Measurements from ENCODE around the gene CIT.
"Not testable (repeated sequence)": the region's sequence is repeated elsewhere in the genome, so short reads cannot be mapped to it uniquely, and the experiment has no call there.

The CIT gene

DNA sequence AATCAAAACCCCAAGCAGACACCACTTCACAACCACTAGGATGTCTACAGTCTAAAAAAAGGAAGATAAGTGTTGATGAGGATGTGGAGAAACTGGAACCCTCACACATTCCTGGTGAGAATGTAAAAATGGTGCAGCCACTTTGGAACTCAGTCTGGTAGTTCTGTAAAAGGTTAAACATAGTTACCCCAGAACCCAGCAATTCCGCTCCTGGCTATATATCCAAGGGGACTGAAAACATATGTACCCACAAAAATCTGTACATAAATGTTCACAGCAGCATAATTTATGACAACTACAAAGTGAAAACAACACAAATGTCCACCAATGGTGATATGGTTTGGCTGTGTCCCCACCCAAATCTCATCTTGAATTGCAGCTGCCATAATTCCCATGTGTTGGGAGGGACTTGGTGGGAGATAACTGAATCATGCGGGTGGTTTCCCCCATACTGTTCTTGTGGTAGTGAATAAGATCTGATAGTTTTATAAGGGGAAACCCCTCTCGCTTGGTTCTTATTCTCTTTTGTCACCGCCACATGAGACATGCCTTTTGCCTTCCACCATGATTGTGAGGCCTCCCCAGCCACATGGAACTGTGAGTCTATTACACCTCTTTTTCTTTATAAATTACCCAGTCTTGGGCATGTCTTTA lies 162.4 kb downstream of the CIT start:
- TF ChIP-seq SUZ12 (IDR thresholded peaks at IDR 0.05; ENCODE audit: extremely low read depth, insufficient read depth, insufficient read length), result no peak
- TF ChIP-seq YY1 (IDR thresholded peaks at IDR 0.05; ENCODE audit: insufficient read depth, insufficient read length), result no peak
- no peak overlapping the region for H3K9ac ChIP-seq (ENCODE audit: insufficient read length, low read depth)
- H3K4me1 ChIP-seq (ENCODE audit: insufficient read depth, insufficient read length), result no peaks in the 10 kb centered on the region
- H3K4me3 ChIP-seq (ENCODE audit: insufficient read length, low read depth), result no peak overlapping the region
- peaks cover 64% of the 10 kb centered on the region for H3K36me3 ChIP-seq (ENCODE audit: insufficient read depth, insufficient read length, low read length)
- no peaks in the 10 kb centered on the region for H3K27me3 ChIP-seq (ENCODE audit: insufficient read depth, insufficient read length)
- 0 out of 2 replicates have a peak, but pooled peaks cover 7% of the 10 kb centered on the region for H3K9me3 ChIP-seq (ENCODE audit: insufficient read depth, low read length)
- no peak for DNase-seq (ENCODE audit: low read depth, low spot score)

DNA sequence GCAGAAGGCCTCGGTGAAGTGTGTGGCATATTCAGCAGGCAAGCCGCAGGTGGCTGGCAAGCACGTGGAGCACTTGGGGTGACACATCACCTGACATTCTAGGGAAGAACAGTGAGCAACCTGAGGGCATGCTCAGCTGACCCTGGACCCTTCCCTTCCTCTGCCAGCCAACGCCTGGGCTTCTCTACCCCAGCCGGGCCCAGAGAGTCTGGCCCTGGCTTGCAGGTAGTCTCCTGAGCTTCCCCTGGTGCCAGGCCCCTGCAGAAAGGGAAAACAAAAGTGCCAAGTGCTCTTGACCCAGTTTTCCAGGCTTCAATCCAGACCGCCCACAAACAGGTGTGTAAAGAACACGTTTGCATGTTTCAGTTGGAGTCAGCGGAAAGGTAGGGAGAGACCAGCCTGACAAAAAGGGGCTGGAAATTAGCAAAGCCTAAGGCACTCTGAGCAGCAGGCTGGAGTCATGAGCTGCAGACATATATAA lies 163.5 kb downstream of the CIT start:
- 0 out of 2 replicates have a peak, but pooled peaks cover 7% of the 10 kb centered on the region for H3K9me3 ChIP-seq (ENCODE audit: insufficient read depth, low read length)
- H3K9ac ChIP-seq (ENCODE audit: insufficient read length, low read depth), result no peak overlapping the region
- no peak overlapping the region for H3K4me3 ChIP-seq (ENCODE audit: insufficient read length, low read depth)
- no peaks in the 10 kb centered on the region for H3K27me3 ChIP-seq (ENCODE audit: insufficient read depth, insufficient read length)
- TF ChIP-seq SUZ12 (IDR thresholded peaks at IDR 0.05; ENCODE audit: extremely low read depth, insufficient read depth, insufficient read length), result no peak
- no peak for TF ChIP-seq ZNF274 (IDR thresholded peaks at IDR 0.05; ENCODE audit: low read depth, low read length)
- no peak for TF ChIP-seq YY1 (IDR thresholded peaks at IDR 0.05; ENCODE audit: insufficient read depth, insufficient read length)
- no peaks in the 10 kb centered on the region for H3K4me1 ChIP-seq (ENCODE audit: insufficient read depth, insufficient read length)
- DNase-seq (ENCODE audit: low read depth, low spot score), result no peak
- peaks cover 66% of the 10 kb centered on the region for H3K36me3 ChIP-seq (ENCODE audit: insufficient read depth, insufficient read length, low read length)

DNA sequence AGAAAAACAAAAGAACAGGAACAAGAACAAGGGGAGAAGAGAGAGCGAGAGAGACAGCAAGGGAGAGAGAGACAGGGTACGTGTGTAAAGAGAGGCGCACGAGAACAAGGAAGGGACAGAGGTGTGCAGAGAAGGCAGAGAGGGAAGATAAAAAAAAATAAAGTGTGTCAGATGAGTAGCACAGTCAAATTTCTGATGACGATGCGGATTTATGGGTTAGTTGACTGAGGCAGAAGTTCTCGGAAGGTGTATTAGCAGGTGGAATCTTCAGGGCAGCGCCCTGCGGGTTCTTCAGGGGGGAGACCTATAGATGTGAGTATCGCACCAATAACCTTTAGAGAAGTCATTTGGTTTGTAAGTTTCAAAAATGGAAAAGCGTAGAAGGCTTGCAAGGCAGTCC lies 164.4 kb downstream of the CIT start:
- H3K4me3 ChIP-seq (ENCODE audit: insufficient read length, low read depth), result no peak overlapping the region
- H3K4me1 ChIP-seq (ENCODE audit: insufficient read depth, insufficient read length), result no peaks in the 10 kb centered on the region
- no peaks in the 10 kb centered on the region for H3K27me3 ChIP-seq (ENCODE audit: insufficient read depth, insufficient read length)
- TF ChIP-seq ZNF274 (IDR thresholded peaks at IDR 0.05; ENCODE audit: low read depth, low read length), result no peak
- no peak for TF ChIP-seq SUZ12 (IDR thresholded peaks at IDR 0.05; ENCODE audit: extremely low read depth, insufficient read depth, insufficient read length)
- TF ChIP-seq YY1 (IDR thresholded peaks at IDR 0.05; ENCODE audit: insufficient read depth, insufficient read length), result no peak
- 0 out of 2 replicates have a peak, but pooled peaks cover 7% of the 10 kb centered on the region for H3K9me3 ChIP-seq (ENCODE audit: insufficient read depth, low read length)
- H3K36me3 ChIP-seq (ENCODE audit: insufficient read depth, insufficient read length, low read length), result peaks cover 64% of the 10 kb centered on the region
- no peak overlapping the region for H3K9ac ChIP-seq (ENCODE audit: insufficient read length, low read depth)
- DNase-seq (ENCODE audit: low read depth, low spot score), result no peak

DNA sequence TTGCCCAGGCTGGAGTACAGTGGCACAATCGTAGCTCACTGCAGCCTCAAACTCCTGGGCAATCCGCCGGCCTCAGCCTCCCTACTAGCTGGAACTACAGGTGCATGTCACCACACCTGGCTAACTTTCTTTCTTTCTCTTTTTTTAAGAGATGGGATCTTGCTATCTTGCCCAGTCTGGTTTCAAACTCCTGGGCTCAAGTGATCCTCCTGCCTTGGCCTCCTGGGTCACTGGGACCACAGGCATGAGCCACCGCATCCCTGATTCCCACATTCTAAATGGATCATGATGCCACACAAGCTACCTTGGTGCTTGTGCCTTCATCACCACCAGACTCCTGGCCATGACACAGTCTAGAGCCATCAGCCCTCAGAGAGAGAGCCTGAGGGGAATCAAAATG lies 165.4 kb downstream of the CIT start:
- no peak for DNase-seq (ENCODE audit: low read depth, low spot score)
- H3K36me3 ChIP-seq (ENCODE audit: insufficient read depth, insufficient read length, low read length), result peaks cover 69% of the 10 kb centered on the region
- no peaks in the 10 kb centered on the region for H3K4me1 ChIP-seq (ENCODE audit: insufficient read depth, insufficient read length)
- 0 out of 2 replicates have a peak, but pooled peaks cover 7% of the 10 kb centered on the region for H3K9me3 ChIP-seq (ENCODE audit: insufficient read depth, low read length)
- no peaks in the 10 kb centered on the region for H3K27me3 ChIP-seq (ENCODE audit: insufficient read depth, insufficient read length)
- TF ChIP-seq SUZ12 (IDR thresholded peaks at IDR 0.05; ENCODE audit: extremely low read depth, insufficient read depth, insufficient read length) (no peak), ZNF274 (IDR thresholded peaks at IDR 0.05; ENCODE audit: low read depth, low read length) (no peak), YY1 (IDR thresholded peaks at IDR 0.05; ENCODE audit: insufficient read depth, insufficient read length) (no peak)
- no peak overlapping the region for H3K9ac ChIP-seq (ENCODE audit: insufficient read length, low read depth)
- H3K4me3 ChIP-seq (ENCODE audit: insufficient read length, low read depth), result no peak overlapping the region

DNA sequence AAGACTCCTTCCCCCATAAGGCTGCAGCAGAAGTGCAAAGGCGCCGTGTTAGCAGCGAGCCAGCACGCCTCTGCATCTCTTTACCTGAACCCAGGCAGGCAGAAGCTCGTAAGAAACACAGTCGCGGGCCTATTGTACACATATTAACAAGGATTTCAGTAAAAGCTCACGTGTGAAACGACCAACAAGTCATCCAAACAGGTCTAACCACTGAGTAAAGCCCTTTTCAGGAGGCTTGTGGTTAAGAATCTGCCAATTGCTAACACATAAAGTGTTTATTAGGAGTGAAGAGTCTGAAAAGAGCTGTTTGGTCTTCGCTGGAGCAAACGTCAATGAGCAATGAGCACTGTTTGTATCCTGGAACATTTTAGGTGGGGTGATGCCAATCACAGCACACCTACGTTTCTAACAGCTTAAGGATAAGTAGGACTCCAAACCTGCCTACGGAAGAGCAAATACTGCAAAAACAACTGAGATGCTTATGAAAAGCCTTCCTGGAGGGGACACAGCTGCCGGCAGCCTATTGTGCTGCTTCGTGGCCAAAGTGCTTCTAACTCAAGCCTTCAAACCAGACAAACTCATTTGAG lies 166.1 kb downstream of the CIT start:
- DNase-seq (ENCODE audit: low read depth, low spot score), result no peak
- 0 out of 2 replicates have a peak, but pooled peaks cover 7% of the 10 kb centered on the region for H3K9me3 ChIP-seq (ENCODE audit: insufficient read depth, low read length)
- no peaks in the 10 kb centered on the region for H3K4me1 ChIP-seq (ENCODE audit: insufficient read depth, insufficient read length)
- no peaks in the 10 kb centered on the region for H3K27me3 ChIP-seq (ENCODE audit: insufficient read depth, insufficient read length)
- TF ChIP-seq ZNF274 (IDR thresholded peaks at IDR 0.05; ENCODE audit: low read depth, low read length), result no peak
- TF ChIP-seq SUZ12 (IDR thresholded peaks at IDR 0.05; ENCODE audit: extremely low read depth, insufficient read depth, insufficient read length), result no peak
- no peak for TF ChIP-seq YY1 (IDR thresholded peaks at IDR 0.05; ENCODE audit: insufficient read depth, insufficient read length)
- H3K9ac ChIP-seq (ENCODE audit: insufficient read length, low read depth), result no peak overlapping the region
- peaks cover 70% of the 10 kb centered on the region for H3K36me3 ChIP-seq (ENCODE audit: insufficient read depth, insufficient read length, low read length)
- H3K4me3 ChIP-seq (ENCODE audit: insufficient read length, low read depth), result no peak overlapping the region

DNA sequence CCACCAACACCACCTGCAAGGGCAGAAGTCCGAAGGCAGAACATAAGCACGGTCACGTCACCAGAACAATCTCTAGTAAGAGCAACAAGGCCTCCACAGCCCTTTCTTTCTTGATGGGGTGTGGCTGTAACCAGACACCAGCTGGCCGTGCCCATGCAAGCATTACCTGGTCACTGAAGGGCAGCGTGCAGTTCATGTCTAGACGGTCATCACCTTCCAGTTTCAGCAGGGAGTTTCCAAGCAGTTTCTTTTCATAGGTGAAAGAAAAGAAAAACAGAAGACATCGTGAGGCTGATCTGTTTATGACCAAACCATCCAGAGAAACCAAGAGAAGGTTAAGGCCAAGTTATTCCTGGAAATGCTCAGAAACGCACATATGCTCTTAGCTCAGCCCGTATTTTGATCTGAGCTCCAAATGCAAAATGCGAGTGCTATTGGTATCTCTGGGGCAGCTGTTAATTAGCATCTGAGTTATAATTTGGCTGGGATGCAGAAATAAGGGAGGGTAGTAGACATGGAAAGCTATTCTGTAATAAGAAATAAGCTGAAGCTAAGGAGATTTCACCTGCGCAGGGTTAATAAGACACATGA lies 166.7 kb downstream of the CIT start:
- TF ChIP-seq ZNF274 (IDR thresholded peaks at IDR 0.05; ENCODE audit: low read depth, low read length) (no peak), YY1 (IDR thresholded peaks at IDR 0.05; ENCODE audit: insufficient read depth, insufficient read length) (no peak), SUZ12 (IDR thresholded peaks at IDR 0.05; ENCODE audit: extremely low read depth, insufficient read depth, insufficient read length) (no peak)
- H3K27me3 ChIP-seq (ENCODE audit: insufficient read depth, insufficient read length), result no peaks in the 10 kb centered on the region
- no peaks in the 10 kb centered on the region for H3K4me1 ChIP-seq (ENCODE audit: insufficient read depth, insufficient read length)
- no peak overlapping the region for H3K4me3 ChIP-seq (ENCODE audit: insufficient read length, low read depth)
- no peak for DNase-seq (ENCODE audit: low read depth, low spot score)
- H3K36me3 ChIP-seq (ENCODE audit: insufficient read depth, insufficient read length, low read length), result peaks cover 70% of the 10 kb centered on the region
- no peak overlapping the region for H3K9ac ChIP-seq (ENCODE audit: insufficient read length, low read depth)
- H3K9me3 ChIP-seq (ENCODE audit: insufficient read depth, low read length), result 0 out of 2 replicates have a peak, but pooled peaks cover 7% of the 10 kb centered on the region

DNA sequence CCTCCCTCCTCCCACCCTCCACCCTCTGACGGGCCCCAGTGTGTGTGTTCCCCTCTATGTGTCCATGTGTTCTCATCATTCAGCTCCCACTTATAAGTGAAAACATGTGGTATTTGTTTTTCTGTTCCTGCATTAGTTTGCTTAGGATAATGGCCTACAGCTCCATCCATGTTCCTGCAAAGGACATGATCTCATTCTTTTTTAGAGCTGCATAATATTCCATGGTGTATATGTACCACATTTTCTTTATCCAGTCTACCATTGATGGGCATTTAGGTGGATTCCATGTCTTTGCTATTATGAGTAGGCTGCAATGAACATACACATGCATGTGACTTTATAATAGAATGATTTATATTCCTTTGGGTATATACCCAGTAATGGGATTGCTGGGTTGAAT lies 170.7 kb downstream of the CIT start:
- not testable (repeated sequence) for DNase-seq (ENCODE audit: low read depth, low spot score); H3K4me3 ChIP-seq (ENCODE audit: insufficient read length, low read depth); H3K9ac ChIP-seq (ENCODE audit: insufficient read length, low read depth); H3K4me1 ChIP-seq (ENCODE audit: insufficient read depth, insufficient read length); H3K9me3 ChIP-seq (ENCODE audit: insufficient read depth, low read length); H3K27me3 ChIP-seq (ENCODE audit: insufficient read depth, insufficient read length)
- H3K36me3 ChIP-seq (ENCODE audit: insufficient read depth, insufficient read length, low read length), result peaks cover 62% of the 10 kb centered on the region
